Right renal pelvis (tissue), 4 donors: ENCODE results near the gene GPR39. TPM values are rescaled to one million over a fixed set of nuclear protein-coding genes. Genes with fewer than 3 reads are reported as not detected.
"Not testable (repeated sequence)": the region's sequence is repeated elsewhere in the genome, so short reads cannot be mapped to it uniquely, and the experiment has no call there.

Source experiments
- DNase-seq, 4 donors: peaks; one replicate each; pipeline ENCODE4 v3.0.0-alpha.2; 2013; ENCODE audit warnings: low read depth in 4 of 4, low spot score in 3 of 4, missing footprints in 1 of 4
- polyA plus RNA-seq, 4 donors: library from polyadenylated mRNA; unstranded; fragments of 120-200 nt; gene quantifications; one replicate each; pipeline ENCODE4 v1.2.1, GENCODE V29; 2013; ENCODE audit not compliant: insufficient read length in 4 of 4

GPR39 gene
- polyA plus RNA-seq, 4 donors = 3.4 to 4.2 (median 3.6) TPM

DNA sequence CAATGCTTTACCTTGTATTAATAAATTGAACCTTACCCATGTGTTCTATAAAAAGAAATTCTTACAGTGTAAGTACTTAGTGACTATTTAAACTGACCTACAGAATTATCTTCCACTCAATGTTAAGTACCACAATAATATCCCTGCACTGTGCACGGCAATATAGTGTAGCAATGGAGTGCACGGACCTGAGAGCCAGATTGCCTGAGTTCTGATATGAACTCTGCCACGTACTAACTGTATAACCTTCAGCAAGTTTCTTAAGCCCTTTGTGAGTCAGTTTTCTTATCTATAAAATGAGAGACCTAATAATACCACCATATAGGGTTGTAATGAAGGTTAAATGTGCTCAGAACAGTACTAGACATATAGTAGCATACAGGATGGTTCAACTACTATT lies 66.2 kb downstream of the GPR39 start:
- DNase-seq = no peak

GRCh38 chr2:132484144-132484543 lies 67.5 kb downstream of the GPR39 start:
- DNase-seq = no peak

- DNase-seq = no peak
These were observed 71.9 kb downstream of the GPR39 start for GRCh38 chr2:132488491-132488890.

- DNase-seq = peak; percentile 23 to 30 (median 28)
These were observed 72.5 kb downstream of the GPR39 start for GRCh38 chr2:132489150-132489549.

GRCh38 chr2:132495881-132496280 lies 79.3 kb downstream of the GPR39 start:
- DNase-seq = no peak

GRCh38 chr2:132496555-132496954 lies 80.0 kb downstream of the GPR39 start:
- DNase-seq = no peak

- no peak for DNase-seq
These were observed 81.0 kb downstream of the GPR39 start for GRCh38 chr2:132497591-132497990.

- no peak for DNase-seq
These were observed 87.1 kb downstream of the GPR39 start for GRCh38 chr2:132503701-132504100.

DNA sequence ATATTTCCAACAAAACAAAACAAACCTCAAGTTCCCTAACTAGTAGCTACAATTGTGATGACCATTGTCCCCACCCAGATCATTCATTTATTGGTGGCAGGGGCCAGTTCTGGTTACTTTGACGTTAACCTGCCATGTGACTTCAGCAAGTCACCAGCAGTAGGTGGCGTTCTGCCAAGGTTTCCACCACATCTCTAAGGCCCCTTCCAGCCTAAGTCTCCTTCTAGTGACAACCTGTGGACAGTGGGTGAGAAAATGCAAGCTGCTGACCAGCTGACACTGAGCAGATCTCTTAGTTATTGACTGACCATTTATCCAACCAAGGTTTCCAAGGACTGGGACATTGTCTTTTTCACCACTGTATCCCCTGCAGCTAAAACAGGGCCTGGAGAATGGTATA lies 98.4 kb downstream of the GPR39 start:
- DNase-seq = no peak

- DNase-seq = no peak
These were observed 100.8 kb downstream of the GPR39 start for GRCh38 chr2:132517386-132517785.

- DNase-seq = no peak
These were observed 101.7 kb downstream of the GPR39 start for GRCh38 chr2:132518302-132518701.

- DNase-seq = no peak
These were observed 103.0 kb downstream of the GPR39 start for GRCh38 chr2:132519566-132519965.

DNA sequence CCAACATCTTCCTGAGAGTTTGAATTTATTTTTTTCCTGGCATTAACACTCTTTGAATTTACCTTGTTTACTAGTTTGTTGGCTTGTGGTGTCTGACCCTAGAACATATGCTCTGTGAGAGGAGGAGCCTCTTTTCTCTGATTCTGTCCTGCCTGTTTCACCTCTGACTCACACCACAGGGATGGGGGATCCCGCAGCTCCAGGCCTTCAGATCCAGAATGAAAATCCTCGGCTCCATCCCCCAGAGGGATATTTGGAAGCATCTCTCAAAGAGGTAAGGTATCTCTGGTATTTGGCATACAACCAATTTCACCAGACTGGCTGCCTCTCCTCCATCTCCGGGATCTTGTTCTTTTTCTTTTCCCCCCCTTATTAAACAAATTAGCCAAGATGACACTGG lies 104.7 kb downstream of the GPR39 start:
- DNase-seq = no peak

- no peak for DNase-seq
These were observed 106.3 kb downstream of the GPR39 start for GRCh38 chr2:132522901-132523300.

GRCh38 chr2:132537061-132537460 lies 120.5 kb downstream of the GPR39 start:
- DNase-seq = not testable (repeated sequence)

DNA sequence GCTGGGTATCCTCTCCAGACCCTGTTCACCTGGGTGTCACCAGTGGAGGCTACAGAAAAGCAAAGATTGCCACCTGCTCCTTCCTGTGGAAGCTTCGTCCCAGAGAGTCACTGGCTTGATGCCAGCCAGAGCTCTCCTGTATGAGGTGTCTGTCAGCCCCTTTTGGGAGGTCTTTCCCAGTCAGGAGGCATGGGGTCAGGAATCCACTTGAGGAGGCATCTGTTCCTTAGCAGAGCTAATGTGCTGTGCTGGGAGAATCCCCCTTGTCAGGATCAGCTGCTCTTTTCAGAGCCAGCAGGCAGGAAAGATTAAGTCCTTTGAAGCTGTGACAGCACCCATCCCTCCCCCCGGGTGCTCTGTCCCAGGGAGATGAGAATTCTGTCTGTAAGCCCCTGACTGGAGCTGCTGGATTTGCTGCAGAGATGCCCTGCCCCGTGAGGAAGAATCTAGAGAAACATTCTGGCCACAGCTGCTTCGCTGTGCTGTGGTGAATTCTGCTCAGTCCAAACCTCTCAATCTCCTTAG lies 121.8 kb downstream of the GPR39 start:
- no peak for DNase-seq

DNA sequence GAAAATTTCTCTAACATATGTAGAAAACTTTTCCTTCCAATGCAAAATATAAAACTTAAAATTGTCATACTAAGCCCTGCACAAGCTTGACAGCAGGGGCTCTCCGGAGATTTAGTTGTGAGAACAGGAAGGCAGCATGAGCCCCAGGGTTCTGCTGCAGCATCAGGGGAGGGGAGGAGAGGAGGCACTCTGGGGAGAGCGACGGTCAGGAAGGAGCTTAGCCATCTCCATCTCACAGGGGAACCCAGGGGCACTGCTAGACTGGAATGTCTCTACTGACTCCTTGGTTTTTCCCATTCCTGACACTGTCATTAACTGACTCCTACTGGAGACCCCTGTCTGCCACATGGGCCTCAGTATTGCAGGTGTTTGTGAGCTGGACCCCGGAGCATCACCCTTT lies 123.6 kb downstream of the GPR39 start:
- no peak for DNase-seq

GRCh38 chr2:132542953-132543569 lies 126.5 kb downstream of the GPR39 start:
- DNase-seq = no peak

- no peak for DNase-seq
These were observed 127.5 kb downstream of the GPR39 start for GRCh38 chr2:132544006-132544630.

DNA sequence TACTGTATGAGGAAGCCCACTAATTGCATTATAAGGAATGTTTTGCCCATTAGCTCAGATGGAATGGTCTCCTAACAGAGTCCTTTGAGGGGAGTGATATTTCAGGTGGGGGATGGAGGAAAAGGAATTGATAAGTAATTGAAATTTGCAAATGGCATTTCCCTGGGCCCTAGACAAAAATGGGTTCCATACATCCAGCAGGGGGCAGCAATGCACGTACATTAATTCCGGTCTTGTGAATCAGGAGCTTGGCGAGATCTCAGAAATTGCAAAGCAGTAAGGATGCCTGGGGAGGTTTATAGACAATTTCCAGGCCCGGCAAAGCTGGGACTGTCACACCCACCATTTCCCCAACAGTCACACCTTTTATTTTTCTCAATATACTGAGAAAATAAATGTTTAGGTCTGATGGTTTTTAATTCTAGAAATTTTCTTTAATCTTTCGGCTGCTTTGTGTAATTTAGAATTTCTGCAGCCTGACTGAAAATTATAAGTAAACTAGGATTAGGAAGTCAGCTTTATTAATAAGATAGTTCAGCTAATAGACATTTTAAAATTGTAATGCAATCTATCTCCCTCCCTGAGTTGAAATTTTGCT lies 130.6 kb downstream of the GPR39 start:
- peak; percentile 59 to 68 (median 62) for DNase-seq

DNA sequence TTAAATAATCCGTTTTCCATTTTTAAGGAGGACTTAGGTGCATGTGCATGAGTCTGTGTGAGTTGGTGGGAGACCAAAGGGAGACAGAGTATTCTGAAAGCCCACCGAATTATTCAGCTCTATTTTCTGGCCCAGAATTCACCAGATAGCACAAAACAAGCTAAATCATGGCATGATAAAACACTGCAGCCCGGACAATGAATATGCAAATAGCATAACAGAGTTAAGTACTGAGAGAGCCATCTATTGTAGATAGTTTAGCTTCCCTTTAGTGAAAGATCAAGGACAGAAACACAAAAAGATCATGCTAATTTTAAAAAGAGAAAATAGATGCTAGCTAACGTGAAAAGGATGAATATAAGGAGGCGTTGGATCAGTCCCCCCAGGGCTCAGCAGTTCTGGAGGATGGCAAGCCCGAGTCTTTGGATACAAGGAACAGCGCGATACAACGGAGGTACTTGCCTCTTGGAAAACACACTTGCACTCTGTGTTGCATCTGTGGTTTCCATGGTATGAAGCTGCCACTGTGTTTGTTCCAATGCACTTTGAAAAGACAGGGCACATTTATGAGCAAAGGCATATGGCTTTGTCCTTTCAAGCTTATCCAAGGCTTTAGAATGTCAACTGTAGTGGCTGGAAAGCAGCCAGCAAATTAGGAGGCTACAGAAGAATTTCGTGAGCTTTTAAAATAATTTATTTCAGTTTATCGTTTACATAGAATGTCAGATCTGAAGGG lies 133.5 kb downstream of the GPR39 start:
- DNase-seq = peak in 2 of 4 donors; percentile 18 to 26
